ENCODE results near the gene GAK.

- TF ChIP-seq RAD21 (IDR thresholded peaks at IDR 0.05; ENCODE audit: low read length) (no peak), NFE2L2 (IDR thresholded peaks at IDR 0.05; ENCODE audit: low read depth, low read length) (no peak), POLR2A (IDR thresholded peaks at IDR 0.05; ENCODE audit: low read depth, low read length) (no peak)
- TF ChIP-seq, protein P1, sequence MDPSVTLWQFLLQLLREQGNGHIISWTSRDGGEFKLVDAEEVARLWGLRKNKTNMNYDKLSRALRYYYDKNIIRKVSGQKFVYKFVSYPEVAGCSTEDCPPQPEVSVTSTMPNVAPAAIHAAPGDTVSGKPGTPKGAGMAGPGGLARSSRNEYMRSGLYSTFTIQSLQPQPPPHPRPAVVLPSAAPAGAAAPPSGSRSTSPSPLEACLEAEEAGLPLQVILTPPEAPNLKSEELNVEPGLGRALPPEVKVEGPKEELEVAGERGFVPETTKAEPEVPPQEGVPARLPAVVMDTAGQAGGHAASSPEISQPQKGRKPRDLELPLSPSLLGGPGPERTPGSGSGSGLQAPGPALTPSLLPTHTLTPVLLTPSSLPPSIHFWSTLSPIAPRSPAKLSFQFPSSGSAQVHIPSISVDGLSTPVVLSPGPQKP (IDR thresholded peaks at IDR 0.05; ENCODE audit: borderline replicate concordance, low read depth, low read length), result no peak
- TF ChIP-seq, protein P2, sequence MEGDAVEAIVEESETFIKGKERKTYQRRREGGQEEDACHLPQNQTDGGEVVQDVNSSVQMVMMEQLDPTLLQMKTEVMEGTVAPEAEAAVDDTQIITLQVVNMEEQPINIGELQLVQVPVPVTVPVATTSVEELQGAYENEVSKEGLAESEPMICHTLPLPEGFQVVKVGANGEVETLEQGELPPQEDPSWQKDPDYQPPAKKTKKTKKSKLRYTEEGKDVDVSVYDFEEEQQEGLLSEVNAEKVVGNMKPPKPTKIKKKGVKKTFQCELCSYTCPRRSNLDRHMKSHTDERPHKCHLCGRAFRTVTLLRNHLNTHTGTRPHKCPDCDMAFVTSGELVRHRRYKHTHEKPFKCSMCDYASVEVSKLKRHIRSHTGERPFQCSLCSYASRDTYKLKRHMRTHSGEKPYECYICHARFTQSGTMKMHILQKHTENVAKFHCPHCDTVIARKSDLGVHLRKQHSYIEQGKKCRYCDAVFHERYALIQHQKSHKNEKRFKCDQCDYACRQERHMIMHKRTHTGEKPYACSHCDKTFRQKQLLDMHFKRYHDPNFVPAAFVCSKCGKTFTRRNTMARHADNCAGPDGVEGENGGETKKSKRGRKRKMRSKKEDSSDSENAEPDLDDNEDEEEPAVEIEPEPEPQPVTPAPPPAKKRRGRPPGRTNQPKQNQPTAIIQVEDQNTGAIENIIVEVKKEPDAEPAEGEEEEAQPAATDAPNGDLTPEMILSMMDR (conservative IDR thresholded peaks at IDR 0.05; ENCODE audit: low read depth, low read length), result no peak
Observed at GRCh38 chr4:866068-866760, 65.9 kb downstream of the GAK start.

All from IMR-90 (cell line).